H54 (cell line): ENCODE results near the gene TRAF3IP1.
"Not testable (repeated sequence)": the region's sequence is repeated elsewhere in the genome, so short reads cannot be mapped to it uniquely, and the experiment has no call there.

Experiments used
- DNase-seq: peaks from one replicate; pipeline ENCODE4 v3.0.0; 2011; ENCODE audit warnings: low spot score, mixed read lengths; ENCODE audit not compliant: insufficient read length
- FAIRE-seq: peaks from 3 replicates; lab custom pipeline; 2011; peaks lifted over from hg19 to GRCh38; lab: Jason Lieb, UNC
- POLR2A ChIP-seq: IDR thresholded peaks from 2 replicates; pipeline ENCODE4 v1.6.1; 2011; ENCODE audit warnings: low read depth, mild to moderate bottlenecking, low read length

TRAF3IP1 gene

GRCh38 chr2:238291550-238292281 is 28.6 kb upstream of the TRAF3IP1 start:
- TF ChIP-seq POLR2A, result no peak
- DNase-seq (no peak), FAIRE-seq (no peak)

GRCh38 chr2:238294046-238294392 is 26.3 kb upstream of the TRAF3IP1 start:
- TF ChIP-seq POLR2A, result no peak
- no peak for FAIRE-seq
- no peak for DNase-seq

- FAIRE-seq (no peak), DNase-seq (no peak)
- no peak for TF ChIP-seq POLR2A
Observed at GRCh38 chr2:238294393-238295143, 25.8 kb upstream of the TRAF3IP1 start.

GRCh38 chr2:238295144-238296112 is 24.9 kb upstream of the TRAF3IP1 start:
- no peak for TF ChIP-seq POLR2A
- no peak for DNase-seq
- no peak for FAIRE-seq

- FAIRE-seq, result no peak
- DNase-seq, result no peak
Observed at GRCh38 chr2:238296638-238297457, 23.5 kb upstream of the TRAF3IP1 start.

GRCh38 chr2:238299803-238300202 is 20.5 kb upstream of the TRAF3IP1 start:
- TF ChIP-seq POLR2A, result no peak
- DNase-seq, result no peak
- no peak for FAIRE-seq

More at GRCh38 chr2:238296638-238297457, 23.5 kb upstream of the TRAF3IP1 start:
- TF ChIP-seq POLR2A, result no peak

- no peak for FAIRE-seq
- DNase-seq, result no peak
- TF ChIP-seq POLR2A, result no peak
Observed at GRCh38 chr2:238302087-238302486, 18.2 kb upstream of the TRAF3IP1 start.

- FAIRE-seq (no peak), DNase-seq (no peak)
- TF ChIP-seq POLR2A, result no peak
Observed at GRCh38 chr2:238302751-238303150, 17.6 kb upstream of the TRAF3IP1 start.

- TF ChIP-seq POLR2A, result no peak
- FAIRE-seq (no peak), DNase-seq (no peak)
Observed at GRCh38 chr2:238304116-238304515, 16.2 kb upstream of the TRAF3IP1 start.

- no peak for TF ChIP-seq POLR2A
- DNase-seq (no peak), FAIRE-seq (no peak)
Observed at GRCh38 chr2:238305092-238305862, 15.0 kb upstream of the TRAF3IP1 start.

GRCh38 chr2:238305965-238306671 is 14.2 kb upstream of the TRAF3IP1 start:
- FAIRE-seq, result no peak
- TF ChIP-seq POLR2A, result no peak
- no peak for DNase-seq

GRCh38 chr2:238306672-238306998 is 13.7 kb upstream of the TRAF3IP1 start:
- no peak for TF ChIP-seq POLR2A
- DNase-seq (no peak), FAIRE-seq (no peak)

GRCh38 chr2:238308177-238308576 is 12.1 kb upstream of the TRAF3IP1 start:
- no peak for TF ChIP-seq POLR2A
- no peak for DNase-seq
- FAIRE-seq, result no peak

- not testable (repeated sequence) for FAIRE-seq, DNase-seq
Observed at GRCh38 chr2:238310721-238311120, 9.6 kb upstream of the TRAF3IP1 start.
